Upper lobe of right lung (tissue), 1 donor: Measurements from ENCODE around the gene CAMK1D. TPM values are rescaled to one million over a fixed set of nuclear protein-coding genes. Genes with fewer than 3 reads are reported as not detected.

Experiments
- ATAC-seq: fragments of 200-7000 bp; cut with Tn5 transposase; one replicate; pipeline ENCODE4 v1.9.1; 2020; ENCODE audit warnings: mild to moderate bottlenecking, moderate library complexity
- DNase-seq: peaks from one replicate; pipeline ENCODE4 v3.0.0-alpha.2; 2020
- H3K27ac ChIP-seq: fragments of 200-600 bp; one replicate; pipeline ENCODE4 v1.8.0; 2022
- H3K27me3 ChIP-seq: fragments of 200-600 bp; one replicate; pipeline ENCODE4 v1.8.0; 2022; ENCODE audit warnings: mild to moderate bottlenecking
- H3K36me3 ChIP-seq: fragments of 200-600 bp; one replicate; pipeline ENCODE4 v1.8.0; 2022
- H3K4me1 ChIP-seq: fragments of 200-600 bp; one replicate; pipeline ENCODE4 v1.8.0; 2022
- H3K4me3 ChIP-seq: fragments of 200-600 bp; one replicate; pipeline ENCODE4 v1.8.0; 2022; ENCODE audit warnings: mild to moderate bottlenecking
- H3K9me3 ChIP-seq: fragments of 200-600 bp; one replicate; pipeline ENCODE4 v1.8.0; 2022
- intact Hi-C: fragments of 100-400 bp; cut with DNase I; formaldehyde crosslinking; loops from one replicate; pipeline ENCODE4 v1.11.0; 2022
- total RNA-seq: library from RNA; stranded (reverse); fragmentation: NEBNext Ultra II Directional; extraction: Animal tissue kit (Norgen Biotek cat#: 25700); gene quantifications from one replicate; pipeline ENCODE4 v1.2.1, GENCODE V29; 2021
- TF ChIP-seq, protein P1 (sequence below): fragments of 200-600 bp; IDR thresholded peaks from one replicate; pipeline ENCODE4 v1.8.0; 2022; ENCODE audit warnings: antibody characterized with exemption
- donor health status: DM: no; HTN: yes; CAD: no; lungs with severe emphysema.

Gene CAMK1D
- total RNA-seq, 1 donor from 2014 or later, result 17.1 TPM

DNA sequence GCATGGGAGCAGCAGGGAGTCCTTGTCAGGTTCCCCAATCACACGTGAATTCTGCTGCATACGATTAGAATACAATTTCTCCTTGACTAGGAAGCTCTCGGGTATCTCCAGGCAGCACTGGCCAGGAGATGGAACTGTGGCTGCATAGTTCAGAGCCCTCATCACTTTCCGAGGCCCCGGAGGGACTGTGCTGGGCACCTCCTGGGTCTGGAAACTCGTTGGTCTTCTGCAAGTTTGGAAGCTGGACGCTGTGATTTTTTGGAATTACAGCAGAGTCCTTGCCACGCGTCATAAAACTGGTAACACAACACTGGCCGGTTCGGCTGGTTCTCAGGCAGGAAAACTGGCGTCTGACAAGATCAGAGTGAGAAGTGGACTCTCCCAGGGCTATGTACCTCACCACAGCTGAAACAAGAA, 436.1 kb downstream of the CAMK1D start:
- DNase-seq, result no peak
- no peaks in the 10 kb centered on the region for H3K4me1 ChIP-seq
- no peak overlapping the region for H3K27ac ChIP-seq
- no peak overlapping the region for H3K4me3 ChIP-seq
- no peaks in the 10 kb centered on the region for H3K36me3 ChIP-seq
- H3K9me3 ChIP-seq, result no peaks in the 10 kb centered on the region
- H3K27me3 ChIP-seq, result no peaks in the 10 kb centered on the region
- intact Hi-C loops, result no loop called here
- TF ChIP-seq, protein P1, sequence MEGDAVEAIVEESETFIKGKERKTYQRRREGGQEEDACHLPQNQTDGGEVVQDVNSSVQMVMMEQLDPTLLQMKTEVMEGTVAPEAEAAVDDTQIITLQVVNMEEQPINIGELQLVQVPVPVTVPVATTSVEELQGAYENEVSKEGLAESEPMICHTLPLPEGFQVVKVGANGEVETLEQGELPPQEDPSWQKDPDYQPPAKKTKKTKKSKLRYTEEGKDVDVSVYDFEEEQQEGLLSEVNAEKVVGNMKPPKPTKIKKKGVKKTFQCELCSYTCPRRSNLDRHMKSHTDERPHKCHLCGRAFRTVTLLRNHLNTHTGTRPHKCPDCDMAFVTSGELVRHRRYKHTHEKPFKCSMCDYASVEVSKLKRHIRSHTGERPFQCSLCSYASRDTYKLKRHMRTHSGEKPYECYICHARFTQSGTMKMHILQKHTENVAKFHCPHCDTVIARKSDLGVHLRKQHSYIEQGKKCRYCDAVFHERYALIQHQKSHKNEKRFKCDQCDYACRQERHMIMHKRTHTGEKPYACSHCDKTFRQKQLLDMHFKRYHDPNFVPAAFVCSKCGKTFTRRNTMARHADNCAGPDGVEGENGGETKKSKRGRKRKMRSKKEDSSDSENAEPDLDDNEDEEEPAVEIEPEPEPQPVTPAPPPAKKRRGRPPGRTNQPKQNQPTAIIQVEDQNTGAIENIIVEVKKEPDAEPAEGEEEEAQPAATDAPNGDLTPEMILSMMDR, result no peak
- no peak for ATAC-seq

DNA sequence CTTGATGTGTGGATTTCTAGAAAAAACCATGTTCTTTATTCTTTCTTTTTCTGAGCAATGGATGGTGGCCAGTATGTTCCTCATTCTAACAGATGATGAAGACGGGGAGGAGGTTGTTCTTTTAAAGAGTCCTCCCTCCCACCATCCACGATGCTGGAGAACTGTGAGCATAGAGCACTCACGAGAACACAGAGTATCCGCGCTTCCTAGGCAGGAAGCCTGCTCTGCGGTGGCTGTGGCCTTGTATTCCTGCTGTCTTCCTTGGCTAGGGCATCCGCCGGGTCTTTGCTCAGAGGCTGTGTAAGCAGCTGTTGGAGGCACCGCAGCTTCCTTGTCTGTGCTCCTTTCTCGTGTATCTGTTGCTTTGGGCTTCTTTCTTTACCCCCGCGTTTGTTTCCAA, 437.9 kb downstream of the CAMK1D start:
- Histone ChIP-seq H3K4me1 (no peaks in the 10 kb centered on the region), H3K27ac (no peak overlapping the region), H3K4me3 (no peak overlapping the region), H3K27me3 (no peaks in the 10 kb centered on the region), H3K36me3 (no peaks in the 10 kb centered on the region), H3K9me3 (no peaks in the 10 kb centered on the region)
- TF ChIP-seq, protein P1, result no peak
- intact Hi-C loops, result no loop called here
- DNase-seq, result no peak
- ATAC-seq, result no peak

DNA sequence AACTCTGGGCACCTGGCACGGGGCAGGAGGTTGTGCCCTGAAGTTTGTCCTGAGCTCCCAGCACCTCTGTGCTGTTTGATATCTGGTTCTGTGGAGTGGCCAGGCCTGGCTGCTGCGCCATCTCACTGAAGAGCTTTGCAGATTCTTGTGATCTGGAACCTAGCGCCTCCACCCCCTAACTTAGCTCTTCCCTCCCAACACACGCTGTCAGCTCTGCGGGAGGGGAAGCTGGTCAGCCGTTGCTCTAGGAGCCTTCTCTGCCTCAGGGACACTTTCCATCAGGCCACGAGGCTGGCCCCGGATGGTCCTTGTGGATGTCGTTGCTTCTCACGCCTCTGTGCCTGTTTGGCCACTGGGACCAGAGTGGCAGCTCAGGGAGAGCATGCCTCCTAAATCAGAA, 438.9 kb downstream of the CAMK1D start:
- H3K4me3 ChIP-seq, result no peak overlapping the region
- ATAC-seq, result no peak
- H3K36me3 ChIP-seq, result no peaks in the 10 kb centered on the region
- no peaks in the 10 kb centered on the region for H3K9me3 ChIP-seq
- intact Hi-C loops, result no loop called here
- H3K27me3 ChIP-seq, result no peaks in the 10 kb centered on the region
- H3K4me1 ChIP-seq, result no peaks in the 10 kb centered on the region
- TF ChIP-seq, protein P1, result no peak
- DNase-seq, result no peak
- H3K27ac ChIP-seq, result no peak overlapping the region

DNA sequence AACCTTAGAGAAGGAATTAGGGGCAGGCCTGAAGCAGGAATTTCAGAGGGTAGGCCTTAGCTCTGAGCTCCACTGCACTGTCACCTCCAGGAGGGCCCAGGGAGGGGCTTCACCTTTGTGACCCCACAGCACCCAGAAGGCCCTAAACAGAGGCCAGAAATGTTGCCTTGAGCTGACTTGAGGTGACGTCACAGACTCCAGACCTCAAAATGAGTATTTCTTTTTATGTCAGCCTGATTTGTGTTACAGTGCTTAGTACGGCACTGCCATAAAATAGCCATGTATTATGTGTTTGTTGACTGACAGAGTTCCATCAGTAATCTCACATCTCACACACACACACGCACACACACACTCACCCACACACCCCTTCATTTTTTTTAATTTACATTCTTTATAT, 440.9 kb downstream of the CAMK1D start:
- H3K36me3 ChIP-seq, result no peaks in the 10 kb centered on the region
- TF ChIP-seq, protein P1, result no peak
- no peaks in the 10 kb centered on the region for H3K4me1 ChIP-seq
- no peak for DNase-seq
- H3K27me3 ChIP-seq, result no peaks in the 10 kb centered on the region
- intact Hi-C loops, result no loop called here
- no peak overlapping the region for H3K27ac ChIP-seq
- no peaks in the 10 kb centered on the region for H3K9me3 ChIP-seq
- no peak for ATAC-seq
- no peak overlapping the region for H3K4me3 ChIP-seq

DNA sequence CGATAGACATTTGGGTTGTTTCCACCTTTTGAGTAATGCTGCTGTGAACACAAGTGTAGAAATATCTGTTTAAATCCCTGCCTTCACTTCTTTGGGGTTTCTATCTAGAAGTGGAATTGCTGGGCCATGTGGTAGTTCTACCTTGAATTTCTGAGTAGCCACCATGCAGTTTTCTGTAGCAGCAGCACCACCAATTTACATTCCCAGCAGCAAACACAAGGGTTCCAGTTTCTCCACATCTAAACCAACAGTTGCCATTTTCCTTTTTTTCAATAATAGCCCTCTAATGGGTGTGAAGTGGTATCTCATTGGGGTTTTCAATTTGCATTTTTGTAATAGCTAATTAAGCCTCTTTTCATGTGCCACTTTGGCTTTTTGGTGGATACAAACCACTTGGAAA, 442.4 kb downstream of the CAMK1D start:
- no peaks in the 10 kb centered on the region for H3K9me3 ChIP-seq
- no peak overlapping the region for H3K4me3 ChIP-seq
- H3K27me3 ChIP-seq, result no peaks in the 10 kb centered on the region
- no peaks in the 10 kb centered on the region for H3K4me1 ChIP-seq
- no peak for DNase-seq
- H3K27ac ChIP-seq, result no peak overlapping the region
- no peaks in the 10 kb centered on the region for H3K36me3 ChIP-seq
- TF ChIP-seq, protein P1, result no peak
- ATAC-seq, result no peak
- intact Hi-C loops, result no loop called here

DNA sequence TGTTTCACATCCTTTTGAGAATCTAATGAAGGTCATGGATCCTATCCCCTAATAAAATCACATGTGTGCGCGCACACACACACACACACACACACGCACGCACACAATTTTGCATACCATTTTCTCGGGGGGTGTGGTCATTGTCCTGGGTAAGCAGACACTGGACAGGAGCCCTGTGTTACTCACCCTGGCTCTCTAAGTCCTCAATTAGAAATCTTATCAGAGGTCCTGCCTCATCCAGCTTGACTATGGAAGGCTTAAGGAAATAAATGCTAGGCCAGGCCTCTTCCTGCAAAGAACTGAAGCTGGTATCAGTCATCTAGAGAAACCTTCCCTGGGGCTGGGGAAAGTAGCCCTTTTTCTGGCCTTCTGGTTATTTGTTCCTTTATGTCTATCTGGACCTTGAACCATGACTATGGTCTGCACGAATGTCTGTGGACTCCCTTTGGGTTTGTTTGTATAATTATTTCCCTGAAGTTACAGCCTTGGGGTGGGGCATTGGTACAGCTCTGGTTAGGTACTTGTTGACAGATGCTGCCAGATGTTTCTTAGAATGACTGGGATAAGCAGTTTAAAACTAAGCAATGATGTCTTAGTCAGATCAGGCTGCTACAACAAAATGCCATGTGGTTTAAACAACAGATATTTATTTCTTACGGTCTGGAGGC, 443.7 kb downstream of the CAMK1D start:
- intact Hi-C loops, result no loop called here
- TF ChIP-seq, protein P1, result no peak
- Histone ChIP-seq H3K9me3 (no peaks in the 10 kb centered on the region), H3K27ac (no peak overlapping the region), H3K4me3 (no peak overlapping the region), H3K36me3 (no peaks in the 10 kb centered on the region), H3K27me3 (no peaks in the 10 kb centered on the region), H3K4me1 (no peaks in the 10 kb centered on the region)
- no peak for DNase-seq
- no peak for ATAC-seq
